ENCODE results near the gene BOK. TPM values are rescaled to one million over a fixed set of nuclear protein-coding genes. Genes with fewer than 3 reads are reported as not detected.

Gene BOK
- total and polyA plus RNA-seq, 4 donors: 11.3 to 82.1 (median 44.0) TPM

DNA sequence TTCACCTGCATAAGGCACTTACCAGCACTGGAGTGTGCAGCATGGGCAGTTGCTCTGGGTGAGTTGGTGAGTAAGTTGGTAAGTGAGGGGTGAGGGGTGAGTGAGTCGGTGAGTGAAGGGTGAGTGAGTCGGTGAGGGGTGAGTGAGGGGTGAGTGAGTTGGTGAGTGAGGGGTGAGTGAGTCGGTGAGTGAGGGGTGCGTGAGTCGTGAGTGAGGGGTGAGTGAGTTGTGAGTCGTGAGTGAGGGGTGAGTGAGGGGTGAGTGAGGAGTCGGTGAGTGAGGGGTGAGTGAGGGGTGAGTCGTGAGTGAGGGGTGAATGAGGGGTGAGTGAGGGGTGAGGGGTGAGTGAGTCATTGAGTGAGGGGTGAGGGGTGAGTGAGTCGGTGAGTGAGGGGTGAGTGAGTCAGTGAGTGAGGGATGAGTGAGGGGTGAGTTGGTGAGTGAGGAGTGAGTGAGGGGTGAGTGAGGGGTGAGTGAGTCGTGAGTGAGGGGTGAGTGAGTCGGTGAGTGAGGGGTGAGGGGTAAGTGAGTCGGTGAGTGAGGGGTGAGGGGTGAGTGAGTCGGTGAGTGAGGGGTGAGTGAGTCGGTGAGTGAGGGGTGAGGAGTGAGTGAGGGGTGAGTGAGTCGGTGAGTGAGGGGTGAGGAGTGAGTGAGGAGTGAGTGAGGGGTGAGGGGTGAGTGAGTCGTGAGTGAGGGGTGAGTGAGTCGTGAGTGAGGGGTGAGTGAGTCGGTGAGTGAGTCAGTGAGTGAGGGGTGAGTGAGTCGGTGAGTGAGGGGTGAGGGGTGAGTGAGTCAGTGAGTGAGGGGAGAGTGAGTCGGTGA is 61.3 kb downstream of the BOK start:
- no peak overlapping the region for H3K4me3 ChIP-seq (ENCODE audit: low read depth in 1 of 3, low read length in 3 of 3)
- TF ChIP-seq FOXA2 (IDR thresholded peaks at IDR 0.05) (no peak), GABPA (IDR thresholded peaks at IDR 0.05 in 1 of 2, conservative IDR thresholded peaks at IDR 0.05 in 1 of 2) (no peak), YY1 (IDR thresholded peaks at IDR 0.05) (no peak), RXRA (IDR thresholded peaks at IDR 0.05) (no peak), NR2F2 (IDR thresholded peaks at IDR 0.05) (no peak), EGR1 (IDR thresholded peaks at IDR 0.05; ENCODE audit: low read depth in 2 of 2) (no peak), HNF4G (IDR thresholded peaks at IDR 0.05) (no peak), HNF4A (conservative IDR thresholded peaks at IDR 0.05) (no peak), RAD21 (IDR thresholded peaks at IDR 0.05) (no peak), JUND (IDR thresholded peaks at IDR 0.05) (no peak), SP1 (IDR thresholded peaks at IDR 0.05) (no peak), FOXA1 (IDR thresholded peaks at IDR 0.05) (no peak), TAF1 (conservative IDR thresholded peaks at IDR 0.05) (no peak)
- TF ChIP-seq, protein P1, sequence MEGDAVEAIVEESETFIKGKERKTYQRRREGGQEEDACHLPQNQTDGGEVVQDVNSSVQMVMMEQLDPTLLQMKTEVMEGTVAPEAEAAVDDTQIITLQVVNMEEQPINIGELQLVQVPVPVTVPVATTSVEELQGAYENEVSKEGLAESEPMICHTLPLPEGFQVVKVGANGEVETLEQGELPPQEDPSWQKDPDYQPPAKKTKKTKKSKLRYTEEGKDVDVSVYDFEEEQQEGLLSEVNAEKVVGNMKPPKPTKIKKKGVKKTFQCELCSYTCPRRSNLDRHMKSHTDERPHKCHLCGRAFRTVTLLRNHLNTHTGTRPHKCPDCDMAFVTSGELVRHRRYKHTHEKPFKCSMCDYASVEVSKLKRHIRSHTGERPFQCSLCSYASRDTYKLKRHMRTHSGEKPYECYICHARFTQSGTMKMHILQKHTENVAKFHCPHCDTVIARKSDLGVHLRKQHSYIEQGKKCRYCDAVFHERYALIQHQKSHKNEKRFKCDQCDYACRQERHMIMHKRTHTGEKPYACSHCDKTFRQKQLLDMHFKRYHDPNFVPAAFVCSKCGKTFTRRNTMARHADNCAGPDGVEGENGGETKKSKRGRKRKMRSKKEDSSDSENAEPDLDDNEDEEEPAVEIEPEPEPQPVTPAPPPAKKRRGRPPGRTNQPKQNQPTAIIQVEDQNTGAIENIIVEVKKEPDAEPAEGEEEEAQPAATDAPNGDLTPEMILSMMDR (IDR thresholded peaks at IDR 0.05; ENCODE audit: low read depth, low read length, missing input control): no peak
- TF ChIP-seq, protein P2, sequence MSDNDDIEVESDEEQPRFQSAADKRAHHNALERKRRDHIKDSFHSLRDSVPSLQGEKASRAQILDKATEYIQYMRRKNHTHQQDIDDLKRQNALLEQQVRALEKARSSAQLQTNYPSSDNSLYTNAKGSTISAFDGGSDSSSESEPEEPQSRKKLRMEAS (IDR thresholded peaks at IDR 0.05): no peak
- TF ChIP-seq, protein P3, sequence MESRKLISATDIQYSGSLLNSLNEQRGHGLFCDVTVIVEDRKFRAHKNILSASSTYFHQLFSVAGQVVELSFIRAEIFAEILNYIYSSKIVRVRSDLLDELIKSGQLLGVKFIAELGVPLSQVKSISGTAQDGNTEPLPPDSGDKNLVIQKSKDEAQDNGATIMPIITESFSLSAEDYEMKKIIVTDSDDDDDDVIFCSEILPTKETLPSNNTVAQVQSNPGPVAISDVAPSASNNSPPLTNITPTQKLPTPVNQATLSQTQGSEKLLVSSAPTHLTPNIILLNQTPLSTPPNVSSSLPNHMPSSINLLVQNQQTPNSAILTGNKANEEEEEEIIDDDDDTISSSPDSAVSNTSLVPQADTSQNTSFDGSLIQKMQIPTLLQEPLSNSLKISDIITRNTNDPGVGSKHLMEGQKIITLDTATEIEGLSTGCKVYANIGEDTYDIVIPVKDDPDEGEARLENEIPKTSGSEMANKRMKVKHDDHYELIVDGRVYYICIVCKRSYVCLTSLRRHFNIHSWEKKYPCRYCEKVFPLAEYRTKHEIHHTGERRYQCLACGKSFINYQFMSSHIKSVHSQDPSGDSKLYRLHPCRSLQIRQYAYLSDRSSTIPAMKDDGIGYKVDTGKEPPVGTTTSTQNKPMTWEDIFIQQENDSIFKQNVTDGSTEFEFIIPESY (IDR thresholded peaks at IDR 0.05): no peak
- TF ChIP-seq, protein P4, sequence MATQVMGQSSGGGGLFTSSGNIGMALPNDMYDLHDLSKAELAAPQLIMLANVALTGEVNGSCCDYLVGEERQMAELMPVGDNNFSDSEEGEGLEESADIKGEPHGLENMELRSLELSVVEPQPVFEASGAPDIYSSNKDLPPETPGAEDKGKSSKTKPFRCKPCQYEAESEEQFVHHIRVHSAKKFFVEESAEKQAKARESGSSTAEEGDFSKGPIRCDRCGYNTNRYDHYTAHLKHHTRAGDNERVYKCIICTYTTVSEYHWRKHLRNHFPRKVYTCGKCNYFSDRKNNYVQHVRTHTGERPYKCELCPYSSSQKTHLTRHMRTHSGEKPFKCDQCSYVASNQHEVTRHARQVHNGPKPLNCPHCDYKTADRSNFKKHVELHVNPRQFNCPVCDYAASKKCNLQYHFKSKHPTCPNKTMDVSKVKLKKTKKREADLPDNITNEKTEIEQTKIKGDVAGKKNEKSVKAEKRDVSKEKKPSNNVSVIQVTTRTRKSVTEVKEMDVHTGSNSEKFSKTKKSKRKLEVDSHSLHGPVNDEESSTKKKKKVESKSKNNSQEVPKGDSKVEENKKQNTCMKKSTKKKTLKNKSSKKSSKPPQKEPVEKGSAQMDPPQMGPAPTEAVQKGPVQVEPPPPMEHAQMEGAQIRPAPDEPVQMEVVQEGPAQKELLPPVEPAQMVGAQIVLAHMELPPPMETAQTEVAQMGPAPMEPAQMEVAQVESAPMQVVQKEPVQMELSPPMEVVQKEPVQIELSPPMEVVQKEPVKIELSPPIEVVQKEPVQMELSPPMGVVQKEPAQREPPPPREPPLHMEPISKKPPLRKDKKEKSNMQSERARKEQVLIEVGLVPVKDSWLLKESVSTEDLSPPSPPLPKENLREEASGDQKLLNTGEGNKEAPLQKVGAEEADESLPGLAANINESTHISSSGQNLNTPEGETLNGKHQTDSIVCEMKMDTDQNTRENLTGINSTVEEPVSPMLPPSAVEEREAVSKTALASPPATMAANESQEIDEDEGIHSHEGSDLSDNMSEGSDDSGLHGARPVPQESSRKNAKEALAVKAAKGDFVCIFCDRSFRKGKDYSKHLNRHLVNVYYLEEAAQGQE (IDR thresholded peaks at IDR 0.05): no peak
- TF ChIP-seq, protein P5, sequence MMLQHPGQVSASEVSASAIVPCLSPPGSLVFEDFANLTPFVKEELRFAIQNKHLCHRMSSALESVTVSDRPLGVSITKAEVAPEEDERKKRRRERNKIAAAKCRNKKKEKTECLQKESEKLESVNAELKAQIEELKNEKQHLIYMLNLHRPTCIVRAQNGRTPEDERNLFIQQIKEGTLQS (IDR thresholded peaks at IDR 0.05): no peak
- DNase-seq (ENCODE audit: low spot score): no peak
- H3K9ac ChIP-seq (ENCODE audit: low read depth in 1 of 2, low read length in 2 of 2): no peak overlapping the region
- H3K27me3 ChIP-seq (ENCODE audit: control insufficient read depth in 4 of 4, insufficient read depth in 4 of 4, low read length in 3 of 4): no peaks in the 10 kb centered on the region
- H3K4me1 ChIP-seq (ENCODE audit: control insufficient read depth in 4 of 4, insufficient read depth in 4 of 4, low read length in 3 of 4): peaks cover 6 to 19% (median 11%) of the 10 kb centered on the region in 4 donors
- no peaks in the 10 kb centered on the region for H3K9me3 ChIP-seq (ENCODE audit: control insufficient read depth in 4 of 4, low read length in 3 of 4)
- peaks cover 0 to 2% (median 0%) of the 10 kb centered on the region in 4 donors for H3K36me3 ChIP-seq (ENCODE audit: control insufficient read depth in 4 of 4, insufficient read depth in 3 of 4, low read depth in 1 of 4, low read length in 3 of 4)
- H3K27ac ChIP-seq (ENCODE audit: low read depth in 1 of 2, low read length in 2 of 2): no peak overlapping the region
- 96% methylated on average over 20 of the region's 20 CpGs for WGBS

All from liver (tissue), 9 donors.